ENCODE measurements around the gene LRWD1.
A peak's percentile ranks its signal among the peaks of the same experiment; 100 is the strongest.
"Not testable (repeated sequence)": the region's sequence is repeated elsewhere in the genome, so short reads cannot be mapped to it uniquely, and the experiment has no call there.

Gene LRWD1

DNA sequence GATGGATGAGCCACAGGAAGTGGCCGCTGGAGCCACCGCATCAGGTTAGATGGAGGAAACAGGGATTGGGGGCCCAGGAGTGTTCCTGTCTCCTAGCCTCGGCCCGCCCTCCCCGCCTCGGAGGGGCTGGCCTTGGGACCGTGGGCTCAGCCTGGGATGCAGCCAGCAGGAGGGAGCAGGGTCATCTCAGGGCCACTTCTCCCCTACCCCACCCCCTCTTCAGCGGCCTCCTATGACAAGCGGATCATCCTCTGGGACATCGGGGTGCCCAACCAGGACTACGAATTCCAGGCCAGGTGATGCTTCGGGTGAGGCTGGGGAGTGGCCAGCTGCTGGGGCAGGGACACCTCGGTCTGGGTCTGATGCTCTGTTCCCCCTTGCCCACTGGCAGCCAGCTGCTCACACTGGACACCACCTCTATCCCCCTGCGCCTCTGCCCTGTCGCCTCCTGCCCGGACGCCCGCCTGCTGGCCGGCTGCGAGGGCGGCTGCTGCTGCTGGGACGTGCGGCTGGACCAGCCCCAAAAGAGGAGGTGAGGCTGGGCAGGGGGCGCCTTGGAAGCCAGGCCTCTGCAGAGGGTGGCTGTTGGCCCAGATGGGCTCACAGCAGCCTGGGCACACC lies 4.7 kb downstream of the LRWD1 start:
- DNase-seq: no peak

DNA sequence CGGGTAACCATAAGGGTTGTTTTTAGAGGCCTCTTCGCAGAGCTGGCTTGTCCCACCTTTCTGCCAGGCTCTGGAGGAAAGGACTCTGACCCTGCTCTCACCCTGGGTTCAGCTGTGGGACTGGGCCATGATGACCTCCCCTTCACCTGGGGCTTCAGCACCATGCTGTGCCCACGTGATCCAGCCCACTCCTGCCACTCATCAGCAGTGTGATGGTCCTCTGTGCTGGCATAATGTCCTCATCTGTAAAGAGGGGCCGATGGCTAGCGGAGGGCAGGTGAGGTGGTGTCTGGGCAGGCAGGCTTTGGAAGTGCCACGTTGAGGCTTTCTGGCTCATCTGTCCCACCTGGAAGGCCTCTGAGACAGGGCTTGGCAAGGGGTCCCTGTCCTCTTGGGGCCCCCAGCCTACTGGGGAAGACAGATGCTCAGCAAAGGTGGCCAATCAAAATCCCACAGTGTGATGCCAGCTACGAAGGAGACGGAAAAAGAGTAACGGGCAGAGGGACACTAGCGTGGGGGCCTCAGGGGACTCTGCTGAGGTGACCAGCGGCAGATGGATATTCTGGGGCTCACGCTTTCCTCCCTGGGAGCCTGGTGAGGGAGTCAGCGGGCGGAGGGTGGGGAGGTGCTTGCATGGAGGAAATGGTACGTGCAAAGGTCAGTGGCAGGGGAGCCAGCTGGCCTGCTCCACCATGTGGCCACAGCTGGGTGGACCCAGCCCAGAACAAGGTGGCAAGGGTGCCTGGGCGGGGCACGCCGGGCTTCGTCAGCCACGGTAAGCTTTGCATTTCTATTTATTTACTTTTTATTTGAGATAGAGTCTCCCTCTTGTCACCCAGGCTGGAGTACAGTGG lies 5.4 kb downstream of the LRWD1 start:
- DNase-seq: no peak

DNA sequence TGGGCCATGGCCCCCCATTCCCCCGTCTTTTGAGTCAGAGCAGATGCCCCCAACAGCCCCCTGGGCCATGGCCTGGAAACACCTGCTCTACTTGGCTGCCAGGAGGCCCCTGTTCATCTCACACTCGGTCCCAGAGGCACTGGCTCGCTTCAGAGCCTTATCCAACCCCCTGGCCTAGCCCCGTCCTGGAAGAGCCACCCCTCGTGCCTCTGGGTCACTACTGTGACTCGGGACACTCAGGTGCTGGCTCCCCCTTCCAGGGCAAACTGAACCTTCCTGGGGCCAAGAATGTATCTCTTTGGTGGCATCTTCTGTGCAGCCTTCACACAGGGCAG lies 7.0 kb downstream of the LRWD1 start:
- no peak for DNase-seq

DNA sequence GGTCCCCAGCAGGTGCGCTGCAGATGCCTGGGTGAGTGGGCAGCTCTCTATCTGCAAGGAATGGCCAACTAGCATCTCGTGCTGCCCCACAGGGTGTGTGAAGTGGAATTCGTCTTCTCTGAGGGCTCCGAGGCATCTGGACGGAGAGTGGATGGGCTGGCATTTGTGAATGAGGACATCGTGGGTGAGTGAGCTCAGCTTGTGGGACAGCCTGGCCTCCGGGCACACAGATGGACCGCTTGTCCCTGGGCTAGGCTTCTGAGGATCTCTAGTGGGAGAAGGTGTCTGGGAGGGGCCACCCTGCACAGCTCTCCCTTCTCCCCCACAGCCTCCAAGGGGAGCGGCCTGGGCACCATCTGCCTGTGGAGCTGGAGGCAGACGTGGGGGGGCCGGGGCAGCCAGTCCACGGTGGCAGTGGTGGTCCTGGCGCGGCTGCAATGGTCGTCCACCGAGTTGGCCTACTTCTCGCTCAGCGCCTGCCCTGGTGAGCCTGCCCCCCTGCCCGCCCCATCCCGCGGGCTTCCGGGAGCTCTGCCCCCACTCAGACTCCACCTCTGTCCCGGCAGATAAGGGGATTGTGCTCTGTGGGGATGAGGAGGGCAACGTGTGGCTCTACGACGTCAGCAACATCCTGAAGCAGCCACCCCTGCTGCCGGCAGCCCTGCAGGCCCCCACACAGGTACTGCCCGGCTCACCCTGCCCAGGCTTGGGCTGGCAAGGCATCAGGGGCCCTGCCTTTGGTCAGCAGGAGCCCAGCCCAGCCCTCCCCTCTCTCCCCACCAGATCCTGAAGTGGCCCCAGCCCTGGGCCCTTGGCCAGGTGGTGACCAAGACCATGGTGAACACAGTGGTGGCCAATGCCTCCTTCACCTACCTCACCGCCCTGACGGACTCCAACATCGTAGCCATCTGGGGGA lies 7.6 kb downstream of the LRWD1 start:
- no peak for DNase-seq

GRCh38 chr7:102473271-102473991 lies 8.6 kb downstream of the LRWD1 start:
- DNase-seq: no peak

- not testable (repeated sequence) for DNase-seq
These were observed 9.3 kb downstream of the LRWD1 start for GRCh38 chr7:102474116-102474515.

GRCh38 chr7:102474736-102475435 lies 10.1 kb downstream of the LRWD1 start:
- not testable (repeated sequence) for DNase-seq

DNA sequence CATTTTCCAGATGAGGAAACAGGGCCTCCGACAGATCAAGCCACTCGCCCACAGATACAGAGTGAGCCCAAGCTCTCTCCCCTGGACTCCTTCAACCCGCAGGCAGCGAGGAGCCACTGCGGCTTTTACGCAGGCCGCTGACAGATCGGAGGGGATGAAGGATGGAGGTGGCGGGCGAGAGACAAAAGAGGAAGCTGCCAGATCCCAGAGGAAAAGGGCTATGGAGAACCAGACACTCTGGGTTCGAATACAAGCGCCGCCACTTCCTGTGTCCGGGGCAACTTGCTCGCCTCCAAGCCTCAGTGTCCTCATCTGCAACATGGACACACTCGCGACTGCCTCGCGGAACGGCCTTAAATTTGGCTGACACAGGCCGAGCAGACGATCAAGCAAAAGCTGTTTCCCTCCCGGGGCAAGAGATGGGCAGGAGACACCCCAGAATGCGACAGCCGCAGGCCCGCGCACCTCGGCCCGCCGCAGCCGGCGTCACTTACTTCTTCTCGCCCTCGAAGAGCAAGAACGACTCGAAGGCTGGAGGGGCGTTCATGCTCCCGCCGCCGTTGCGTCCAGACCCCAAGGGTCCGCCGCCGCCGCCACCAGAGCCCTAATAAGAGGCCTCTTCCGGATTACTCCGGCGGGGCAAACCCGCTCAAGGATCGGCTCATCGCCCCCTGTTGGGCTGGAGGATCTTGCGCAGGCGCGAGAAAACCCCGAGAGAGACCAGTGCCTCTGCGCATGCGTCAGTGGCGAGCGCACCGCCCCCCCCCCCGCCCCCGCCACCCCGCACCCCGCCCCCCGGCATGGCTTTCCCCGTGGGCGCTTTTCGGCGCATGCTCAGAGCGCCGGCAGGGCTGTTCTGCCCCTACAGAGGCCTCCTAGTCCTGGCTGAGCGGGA lies 13.8 kb downstream of the LRWD1 start, which contains the start of gene POLR2J:
Gene POLR2J (minus strand): TSS at position 609 of the 895 bp plus-strand sequence. CDS start 62 bp downstream, at position 547.
- DNase-seq: peak; percentile 96

- not testable (repeated sequence) for DNase-seq
These were observed 14.4 kb downstream of the LRWD1 start for GRCh38 chr7:102479209-102479584.

DNA sequence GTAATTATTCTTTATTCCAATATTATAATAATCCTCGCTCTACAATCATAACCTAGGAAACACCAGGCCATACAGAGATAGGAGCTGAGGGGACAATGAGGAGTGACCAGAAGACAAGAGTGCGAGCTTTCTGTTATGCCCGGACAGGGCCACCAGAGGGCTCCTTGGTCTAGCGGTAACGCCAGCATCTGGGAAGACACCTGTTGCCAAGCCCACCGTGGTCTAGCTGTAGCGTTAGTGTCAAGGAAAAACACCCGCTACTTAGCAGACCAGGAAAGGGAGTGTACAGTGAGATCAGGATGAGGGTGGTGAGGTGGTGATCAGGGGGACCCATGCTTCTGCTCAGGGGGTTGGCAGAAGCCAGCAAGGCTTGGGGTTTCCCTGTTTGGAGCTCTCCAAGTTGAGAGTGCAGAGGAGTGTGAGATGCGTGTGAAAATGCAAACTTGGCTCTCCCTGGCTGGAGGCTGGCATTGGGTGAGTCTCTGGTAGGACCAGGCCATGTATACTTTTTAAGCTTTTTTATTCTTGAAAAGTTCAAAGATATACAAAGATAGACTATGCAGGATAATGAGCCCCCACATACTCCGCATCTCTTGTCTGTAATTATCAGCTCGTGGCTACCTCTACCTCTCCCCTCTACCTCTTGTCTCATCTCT lies 15.3 kb downstream of the LRWD1 start:
- peak; percentile 40 for DNase-seq

GRCh38 chr7:102481962-102482361 lies 17.2 kb downstream of the LRWD1 start:
- not testable (repeated sequence) for DNase-seq

DNA sequence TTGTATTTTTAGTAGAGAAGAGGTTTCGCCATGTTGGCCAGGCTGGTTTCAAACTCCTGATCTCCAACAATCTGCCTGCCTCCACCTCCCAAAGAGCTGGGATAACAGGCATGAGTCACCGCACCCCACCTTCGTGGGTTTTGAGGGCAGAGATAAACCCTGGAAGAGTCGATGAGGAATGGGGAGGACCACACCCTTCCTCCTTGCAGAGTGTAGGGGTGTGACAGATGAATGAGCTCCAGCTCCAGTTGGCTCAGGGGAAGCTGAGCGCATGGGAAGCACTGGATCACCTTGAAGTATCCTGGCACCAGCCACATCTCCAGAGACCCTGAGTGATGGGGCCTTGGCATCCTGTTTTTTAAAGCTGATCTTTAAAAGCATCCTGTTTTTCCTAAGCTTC lies 19.5 kb downstream of the LRWD1 start:
- DNase-seq: not testable (repeated sequence)

GRCh38 chr7:102490529-102491075 lies 25.8 kb downstream of the LRWD1 start:
- DNase-seq: peak; percentile 53

DNA sequence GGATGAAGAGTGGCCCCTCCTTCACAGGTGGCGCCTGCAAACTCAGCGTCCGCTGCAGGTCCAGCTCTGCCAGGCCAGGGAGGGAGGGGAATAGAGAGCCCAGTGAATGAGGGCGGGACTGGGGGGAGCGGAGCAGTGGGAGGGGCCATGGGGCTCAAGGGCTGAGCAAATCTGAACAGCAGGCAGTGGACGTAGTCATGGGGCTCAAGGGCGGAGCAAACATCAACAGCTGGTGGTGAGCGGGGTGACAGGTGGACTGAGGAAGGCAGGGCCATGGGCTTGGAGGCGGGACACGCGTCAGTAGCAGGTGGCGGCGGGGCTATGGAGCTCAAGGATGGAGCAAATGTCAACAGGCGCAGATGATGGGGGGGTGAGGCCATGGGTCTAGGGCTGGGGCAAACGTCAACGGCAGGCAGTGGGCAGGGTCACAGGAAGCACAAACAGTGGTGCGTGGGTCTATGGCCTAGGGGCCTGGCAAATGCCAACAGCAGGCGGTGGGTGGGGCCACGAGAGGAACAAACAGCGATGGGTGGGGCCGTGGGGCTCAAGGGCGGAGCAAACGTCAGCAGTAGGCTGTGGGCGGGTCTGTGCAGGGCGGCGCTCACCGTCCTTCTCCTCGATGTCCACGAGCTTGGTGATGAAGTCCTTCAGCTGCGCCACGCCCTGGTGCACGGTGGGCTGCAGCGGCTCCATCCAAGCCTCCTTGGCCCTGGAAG lies 28.6 kb downstream of the LRWD1 start:
- DNase-seq: not testable (repeated sequence)

GRCh38 chr7:102494026-102494425 lies 29.2 kb downstream of the LRWD1 start:
- DNase-seq: peak; percentile 40

DNA sequence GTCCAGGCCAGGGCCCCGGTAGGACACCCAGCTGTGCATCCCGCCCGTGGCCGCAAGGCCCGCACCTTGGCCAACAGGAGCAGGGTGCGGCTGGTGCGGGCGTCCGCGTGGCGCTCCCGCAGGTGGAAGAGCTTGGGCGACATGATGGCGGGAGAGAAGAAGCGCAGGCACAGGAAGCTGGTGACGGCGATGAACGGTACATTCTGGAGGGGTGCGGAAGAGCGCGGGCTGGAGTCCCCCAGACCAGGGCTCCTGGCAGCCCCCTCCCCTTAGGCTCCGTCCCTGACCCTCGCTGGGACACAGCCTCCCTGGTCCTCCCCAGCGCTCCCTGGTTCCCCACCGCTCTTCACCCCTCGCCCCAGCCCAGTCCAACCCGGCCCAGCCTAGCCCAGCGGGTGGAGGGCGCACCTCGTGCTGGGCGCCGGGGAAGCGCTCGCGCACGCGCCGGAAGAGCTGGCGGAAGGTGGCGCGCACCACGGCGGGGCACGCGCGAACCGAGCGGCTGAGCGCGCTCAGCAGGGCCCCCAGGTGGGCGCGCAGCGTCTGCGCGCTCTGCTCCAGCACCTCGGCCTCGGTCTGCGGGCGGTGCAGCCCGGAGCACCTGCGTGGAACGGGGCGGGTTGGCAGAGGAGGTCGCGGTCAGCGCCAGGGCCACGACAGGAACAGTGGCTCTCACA lies 29.8 kb downstream of the LRWD1 start:
- DNase-seq: not testable (repeated sequence)

- not testable (repeated sequence) for DNase-seq
These were observed 32.1 kb downstream of the LRWD1 start for GRCh38 chr7:102496861-102497260.

DNA sequence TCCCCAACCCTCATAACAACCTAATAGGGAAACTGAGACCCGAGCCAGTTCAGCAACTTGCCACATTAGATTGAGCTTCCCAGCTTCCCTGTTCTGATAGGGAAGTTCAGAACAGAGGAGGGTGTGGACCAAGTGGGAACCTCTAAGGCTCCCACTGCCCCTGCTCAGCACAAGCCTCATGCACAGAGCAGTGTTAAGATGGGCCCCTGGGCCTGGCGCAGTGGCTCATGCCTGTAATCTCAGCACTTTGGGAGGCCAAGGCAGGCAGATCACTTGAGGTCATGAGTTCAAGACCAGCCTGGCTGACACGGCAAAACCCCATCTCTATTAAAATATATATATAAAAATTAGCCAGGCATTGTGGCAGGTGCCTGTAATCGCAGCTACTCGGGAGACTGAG lies 32.5 kb downstream of the LRWD1 start:
- DNase-seq: not testable (repeated sequence)

- DNase-seq: not testable (repeated sequence)
These were observed 33.5 kb downstream of the LRWD1 start for GRCh38 chr7:102498321-102498720.
